ENCODE results near the gene PAM.

DNA sequence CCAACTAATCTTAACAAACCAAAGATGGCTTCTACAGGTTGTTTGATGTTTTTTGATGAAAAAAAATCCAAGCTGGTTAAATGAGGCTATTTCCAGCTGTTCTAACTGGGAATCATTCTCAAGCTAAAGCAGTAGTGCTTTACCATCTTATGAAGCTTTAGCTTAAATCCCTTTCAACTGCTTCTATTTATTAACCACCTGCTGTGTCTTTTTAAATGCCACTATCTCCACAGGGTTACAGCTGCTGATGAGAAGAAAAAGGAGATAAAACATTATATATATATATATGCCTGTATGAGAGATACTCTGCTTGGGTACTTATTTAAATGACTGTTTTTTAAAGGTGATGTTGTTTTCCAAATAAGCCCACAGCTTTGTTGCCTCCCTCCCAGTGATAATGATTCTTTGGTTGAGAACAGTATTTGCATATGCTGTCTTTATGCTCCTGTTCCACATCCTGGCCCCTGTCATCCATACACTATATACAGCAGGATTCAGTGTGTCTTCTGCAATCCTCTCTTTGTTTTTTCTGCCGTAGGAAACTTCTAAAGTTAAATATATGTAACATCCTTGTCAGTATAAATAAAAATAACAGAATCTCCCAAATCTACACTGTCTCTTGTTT is 164.0 kb downstream of the PAM start:
- TF ChIP-seq, protein P1, sequence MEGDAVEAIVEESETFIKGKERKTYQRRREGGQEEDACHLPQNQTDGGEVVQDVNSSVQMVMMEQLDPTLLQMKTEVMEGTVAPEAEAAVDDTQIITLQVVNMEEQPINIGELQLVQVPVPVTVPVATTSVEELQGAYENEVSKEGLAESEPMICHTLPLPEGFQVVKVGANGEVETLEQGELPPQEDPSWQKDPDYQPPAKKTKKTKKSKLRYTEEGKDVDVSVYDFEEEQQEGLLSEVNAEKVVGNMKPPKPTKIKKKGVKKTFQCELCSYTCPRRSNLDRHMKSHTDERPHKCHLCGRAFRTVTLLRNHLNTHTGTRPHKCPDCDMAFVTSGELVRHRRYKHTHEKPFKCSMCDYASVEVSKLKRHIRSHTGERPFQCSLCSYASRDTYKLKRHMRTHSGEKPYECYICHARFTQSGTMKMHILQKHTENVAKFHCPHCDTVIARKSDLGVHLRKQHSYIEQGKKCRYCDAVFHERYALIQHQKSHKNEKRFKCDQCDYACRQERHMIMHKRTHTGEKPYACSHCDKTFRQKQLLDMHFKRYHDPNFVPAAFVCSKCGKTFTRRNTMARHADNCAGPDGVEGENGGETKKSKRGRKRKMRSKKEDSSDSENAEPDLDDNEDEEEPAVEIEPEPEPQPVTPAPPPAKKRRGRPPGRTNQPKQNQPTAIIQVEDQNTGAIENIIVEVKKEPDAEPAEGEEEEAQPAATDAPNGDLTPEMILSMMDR (optimal IDR thresholded peaks at IDR 0.05 in 1 of 3, IDR thresholded peaks at IDR 0.05 in 1 of 3, conservative IDR thresholded peaks at IDR 0.05 in 1 of 3; ENCODE audit: extremely low read depth in 1 of 3, insufficient read depth in 2 of 3, low read length in 3 of 3): no peak
- no peak for TF ChIP-seq EZH2 (IDR thresholded peaks at IDR 0.05; ENCODE audit: low read length)
